Measurements from ENCODE around the gene SPECC1L. TPM values are rescaled to one million over a fixed set of nuclear protein-coding genes. Genes with fewer than 3 reads are reported as not detected.
"Not testable (repeated sequence)": the region's sequence is repeated elsewhere in the genome, so short reads cannot be mapped to it uniquely, and the experiment has no call there.

The SPECC1L gene
- total RNA-seq, 6 donors from 2014 or later = 37.7 to 80.6 (median 62.3) TPM

DNA sequence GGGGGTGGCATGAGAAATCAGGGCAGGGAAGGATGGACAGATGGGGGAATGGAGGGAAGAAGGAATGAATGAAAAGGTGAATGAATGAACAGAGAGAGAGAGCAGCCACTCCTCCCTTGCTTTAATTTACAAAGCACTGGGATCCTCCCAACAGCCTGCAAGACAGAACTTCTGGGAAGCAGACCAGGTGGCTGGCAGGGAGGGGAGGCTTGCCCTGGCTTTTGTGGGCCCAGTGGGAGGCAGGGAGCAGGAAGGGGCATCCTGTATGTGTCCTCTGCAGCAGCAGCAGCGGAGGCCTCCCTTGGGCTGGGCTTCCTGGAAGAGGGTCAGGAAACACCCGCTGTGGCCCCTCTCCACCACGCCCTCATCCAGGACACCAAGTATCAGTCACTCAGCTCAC, 27.2 kb upstream of the SPECC1L start:
- not testable (repeated sequence) for H3K27me3 ChIP-seq, H3K9me3 ChIP-seq, H3K36me3 ChIP-seq
- Histone ChIP-seq H3K4me3 (peak overlapping the region in 1 of 4 donors; percentile 26), H3K4me1 (peaks cover 53 to 58% (median 56%) of the 10 kb centered on the region in 4 donors), H3K27ac (peak overlapping the region; percentile 70 to 89 (median 84))
- DNase-seq (peak in 1 of 2 donors; percentile 63), ATAC-seq (ENCODE audit: low FRiP score in 2 of 2) (peak in 1 of 2 donors; percentile 68)
- TF ChIP-seq POLR2AphosphoS5 (IDR thresholded peaks at IDR 0.05) = peak; percentile 63 to 81
- TF ChIP-seq EP300 (IDR thresholded peaks at IDR 0.05) = peak in 3 of 4 donors; percentile 21 to 93 (median 90)
- 34% methylated on average over 3 of the region's 3 CpGs; no CpG with 5 or more reads in 1 of the 2 donors for WGBS, 2 donors

DNA sequence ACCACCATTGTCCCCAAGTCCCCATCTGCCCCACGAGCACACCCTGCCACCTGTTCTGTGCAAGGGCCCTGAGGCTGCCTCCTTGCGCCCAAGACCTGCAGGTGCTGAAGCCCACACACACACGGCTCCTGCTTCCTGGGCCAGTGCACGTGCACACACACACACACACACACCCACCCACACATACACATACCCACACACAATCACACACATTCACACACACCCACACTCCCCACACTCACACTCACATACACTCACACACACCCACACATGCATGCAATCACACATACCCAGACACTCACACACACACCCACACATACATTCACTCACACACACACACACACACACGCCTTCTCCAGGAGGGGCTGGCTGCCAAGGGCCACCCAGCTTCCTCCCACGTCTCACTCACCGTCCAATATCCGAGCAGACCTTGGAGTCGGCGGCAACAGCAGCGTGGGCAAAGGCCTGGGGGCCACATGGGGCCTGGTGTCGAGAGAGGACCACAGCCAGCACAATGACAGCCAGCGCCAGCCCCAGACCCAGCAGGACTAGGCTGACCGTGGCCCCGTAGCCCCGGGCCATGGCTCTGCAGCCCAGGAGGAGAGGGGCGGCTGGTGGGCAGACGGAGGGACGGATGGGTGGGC, 26.4 kb upstream of the SPECC1L start:
- DNase-seq = no peak
- peaks cover 53 to 58% (median 56%) of the 10 kb centered on the region in 4 donors for H3K4me1 ChIP-seq

DNA sequence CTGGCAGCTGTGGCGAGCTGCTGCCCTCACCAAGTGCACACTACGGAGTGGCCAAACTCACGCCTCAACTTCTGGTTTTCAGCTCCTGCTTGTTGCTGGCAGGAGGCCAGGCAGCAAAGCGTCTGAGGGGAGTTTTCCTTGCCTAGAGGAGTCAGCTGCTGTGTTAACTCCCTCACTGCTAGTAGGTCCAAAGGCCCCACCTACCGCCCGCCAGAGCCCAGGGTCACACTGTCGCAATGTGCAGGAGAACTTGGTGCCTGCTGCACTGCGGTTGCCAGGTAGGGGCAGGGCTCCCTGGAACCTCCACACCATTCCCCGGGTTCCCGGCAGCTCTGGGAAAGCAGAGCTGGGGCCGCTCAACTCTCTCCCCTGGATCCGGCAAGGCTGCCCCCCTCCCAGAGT, 25.6 kb upstream of the SPECC1L start, which contains the start of gene GGT5:
Gene GGT5 (minus strand): TSS at position 53 of the 402 bp plus-strand sequence. CDS start 357 bp downstream, outside the sequence.
- H3K4me3 ChIP-seq = peak within 1 kb of the TSS; percentile 1 to 27 (median 22)
- peak within 1 kb of the TSS; percentile 82 to 93 (median 88) for H3K27ac ChIP-seq
- H3K4me1 ChIP-seq = peaks cover 53 to 58% (median 56%) of the 10 kb centered on the region in 4 donors
- TF ChIP-seq POLR2AphosphoS5 (IDR thresholded peaks at IDR 0.05) = peak; percentile 26
- H3K36me3 ChIP-seq; ATAC-seq (ENCODE audit: low FRiP score in 2 of 2); H3K9me3 ChIP-seq; H3K27me3 ChIP-seq: not testable (repeated sequence)
- 25% methylated on average over 12 of the region's 12 CpGs; no CpG with 5 or more reads in 1 of the 2 donors for WGBS, 2 donors
- DNase-seq = peak in 1 of 2 donors; percentile 67

More for the DNA sequence above, 26.4 kb upstream of the SPECC1L start:
- no peak for TF ChIP-seq POLR2A (IDR thresholded peaks at IDR 0.05)
- no peak for TF ChIP-seq EP300 (IDR thresholded peaks at IDR 0.05)
- peak; percentile 50 for TF ChIP-seq POLR2AphosphoS5 (IDR thresholded peaks at IDR 0.05)
- H3K4me3 ChIP-seq = peak overlapping the region; percentile 1 to 27 (median 22)
- no peaks in the 10 kb centered on the region for H3K36me3 ChIP-seq
- no peaks in the 10 kb centered on the region for H3K9me3 ChIP-seq
- ATAC-seq (ENCODE audit: low FRiP score in 2 of 2) = peak; percentile 43 to 65
- peak overlapping the region; percentile 82 to 93 (median 88) for H3K27ac ChIP-seq
- H3K27me3 ChIP-seq = no peaks in the 10 kb centered on the region
- 45 to 71% methylated on average over 13 to 19 of the region's 19 CpGs for WGBS, 2 donors

DNA sequence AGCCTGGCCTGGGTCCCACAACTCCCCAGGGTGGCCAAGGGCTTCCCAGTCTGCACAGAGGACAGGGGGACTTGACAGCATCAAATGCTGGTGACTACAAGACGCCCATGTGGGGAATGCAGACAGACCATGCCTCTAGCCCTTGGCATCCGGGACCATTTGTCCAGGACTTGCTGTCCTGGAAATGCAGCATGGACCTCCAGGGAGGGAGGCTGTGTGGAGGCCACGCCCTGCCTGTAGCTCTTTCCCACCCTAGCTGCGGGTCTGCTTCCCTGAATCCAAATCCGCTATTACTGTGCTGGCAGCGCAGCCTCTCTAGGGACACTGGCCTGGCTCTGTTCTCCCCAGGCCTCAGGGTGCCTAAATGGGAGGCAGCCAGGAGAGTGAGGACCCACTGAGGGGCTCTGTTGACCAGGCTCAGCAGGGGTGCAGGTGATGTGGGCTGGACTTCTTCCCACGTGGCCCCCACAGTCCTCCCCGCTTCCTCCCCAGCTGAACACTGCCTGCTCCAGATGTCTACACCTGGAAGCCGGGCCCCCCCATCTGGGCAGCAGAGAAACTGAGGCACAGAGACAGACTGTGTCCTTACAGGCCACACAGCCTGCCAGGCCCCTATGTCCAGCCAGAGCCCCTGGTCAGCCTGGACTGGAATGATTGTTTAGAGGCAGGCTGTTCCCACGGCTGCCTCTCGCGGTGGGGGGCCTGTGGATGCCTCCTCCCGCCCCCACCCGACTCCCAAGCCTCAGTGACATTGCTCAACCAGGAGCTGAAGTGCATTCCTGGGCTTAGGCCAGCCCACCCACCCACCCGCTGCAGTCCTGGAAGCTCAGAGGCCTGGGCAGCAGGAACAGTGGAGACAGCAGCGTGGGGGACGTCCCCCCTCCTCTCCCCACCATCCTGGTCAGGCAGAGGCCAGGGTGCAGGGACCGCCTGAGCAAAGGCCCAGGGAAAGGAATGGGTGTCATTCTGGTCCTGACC, 24.8 kb upstream of the SPECC1L start:
- Histone ChIP-seq H3K4me3 (peak overlapping the region in 2 of 4 donors; percentile 5 to 24), H3K4me1 (peaks cover 53 to 58% (median 56%) of the 10 kb centered on the region in 4 donors), H3K27ac (peak overlapping the region; percentile 82 to 93 (median 88))
- ATAC-seq (ENCODE audit: low FRiP score in 2 of 2) = peak; percentile 85 to 86
- H3K9me3 ChIP-seq, H3K36me3 ChIP-seq, H3K27me3 ChIP-seq: not testable (repeated sequence)
- TF ChIP-seq, protein P1, sequence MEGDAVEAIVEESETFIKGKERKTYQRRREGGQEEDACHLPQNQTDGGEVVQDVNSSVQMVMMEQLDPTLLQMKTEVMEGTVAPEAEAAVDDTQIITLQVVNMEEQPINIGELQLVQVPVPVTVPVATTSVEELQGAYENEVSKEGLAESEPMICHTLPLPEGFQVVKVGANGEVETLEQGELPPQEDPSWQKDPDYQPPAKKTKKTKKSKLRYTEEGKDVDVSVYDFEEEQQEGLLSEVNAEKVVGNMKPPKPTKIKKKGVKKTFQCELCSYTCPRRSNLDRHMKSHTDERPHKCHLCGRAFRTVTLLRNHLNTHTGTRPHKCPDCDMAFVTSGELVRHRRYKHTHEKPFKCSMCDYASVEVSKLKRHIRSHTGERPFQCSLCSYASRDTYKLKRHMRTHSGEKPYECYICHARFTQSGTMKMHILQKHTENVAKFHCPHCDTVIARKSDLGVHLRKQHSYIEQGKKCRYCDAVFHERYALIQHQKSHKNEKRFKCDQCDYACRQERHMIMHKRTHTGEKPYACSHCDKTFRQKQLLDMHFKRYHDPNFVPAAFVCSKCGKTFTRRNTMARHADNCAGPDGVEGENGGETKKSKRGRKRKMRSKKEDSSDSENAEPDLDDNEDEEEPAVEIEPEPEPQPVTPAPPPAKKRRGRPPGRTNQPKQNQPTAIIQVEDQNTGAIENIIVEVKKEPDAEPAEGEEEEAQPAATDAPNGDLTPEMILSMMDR (IDR thresholded peaks at IDR 0.05) = peak in 2 of 6 experiments; percentile 9 to 10
- TF ChIP-seq POLR2AphosphoS5 (IDR thresholded peaks at IDR 0.05) (peak; percentile 81 to 97), EP300 (IDR thresholded peaks at IDR 0.05) (peak in 3 of 4 donors; percentile 61 to 100 (median 99))
- peak in 1 of 2 donors; percentile 82 for DNase-seq
- 17 to 49% methylated on average over 1 to 10 of the region's 18 CpGs for WGBS, 2 donors

DNA sequence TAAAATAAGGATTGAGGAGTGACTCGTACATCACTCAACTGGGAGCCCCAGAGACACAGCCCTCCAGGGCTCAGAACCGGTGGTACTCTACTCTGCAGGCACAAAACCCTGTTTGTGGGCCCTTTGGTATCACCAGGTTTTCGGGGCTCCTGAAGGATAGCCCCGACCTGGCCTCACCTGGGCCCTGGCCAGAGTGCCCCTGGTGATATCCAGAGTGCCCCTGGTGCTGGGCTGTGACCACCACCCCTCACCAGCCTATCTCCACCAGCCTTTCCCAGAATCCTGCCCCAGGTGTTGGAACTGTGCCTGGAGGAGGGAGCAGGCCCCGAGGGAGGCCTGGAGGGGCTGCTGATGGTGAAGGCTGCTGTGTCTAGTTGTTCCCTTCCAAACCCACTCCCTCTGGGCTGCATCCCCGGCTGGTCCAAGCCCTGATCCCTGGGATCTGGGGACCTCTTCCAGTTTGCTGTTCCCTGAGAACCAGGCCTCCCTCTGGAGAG, 23.6 kb upstream of the SPECC1L start:
- DNase-seq (no peak), ATAC-seq (ENCODE audit: low FRiP score in 2 of 2) (peak in 1 of 2 donors; percentile 24)
- Histone ChIP-seq H3K4me1 (peaks cover 53 to 56% (median 54%) of the 10 kb centered on the region in 4 donors), H3K27ac (peak overlapping the region; percentile 82 to 93 (median 88)), H3K27me3 (no peaks in the 10 kb centered on the region), H3K36me3 (no peaks in the 10 kb centered on the region), H3K9me3 (no peaks in the 10 kb centered on the region), H3K4me3 (no peak overlapping the region)
- WGBS, 2 donors = 52 to 66% methylated on average over 4 to 6 of the region's 6 CpGs
- TF ChIP-seq, protein P1 (IDR thresholded peaks at IDR 0.05) = no peak
- peak in 1 of 4 donors; percentile 13 for TF ChIP-seq EP300 (IDR thresholded peaks at IDR 0.05)
- peak in 1 of 4 donors; percentile 8 for TF ChIP-seq POLR2A (IDR thresholded peaks at IDR 0.05)

Measured in upper lobe of left lung (tissue), 6 donors.